Glomerular visceral epithelial cell (primary cell): ENCODE measurements around the gene CSNK1G1.
"Not testable (repeated sequence)": the region's sequence is repeated elsewhere in the genome, so short reads cannot be mapped to it uniquely, and the experiment has no call there.

ENCODE experiments used
- DNase-seq: peaks from one replicate; pipeline ENCODE4 v3.0.0-alpha.2; 2016; ENCODE audit errors: extremely low spot score

CSNK1G1 gene

DNA sequence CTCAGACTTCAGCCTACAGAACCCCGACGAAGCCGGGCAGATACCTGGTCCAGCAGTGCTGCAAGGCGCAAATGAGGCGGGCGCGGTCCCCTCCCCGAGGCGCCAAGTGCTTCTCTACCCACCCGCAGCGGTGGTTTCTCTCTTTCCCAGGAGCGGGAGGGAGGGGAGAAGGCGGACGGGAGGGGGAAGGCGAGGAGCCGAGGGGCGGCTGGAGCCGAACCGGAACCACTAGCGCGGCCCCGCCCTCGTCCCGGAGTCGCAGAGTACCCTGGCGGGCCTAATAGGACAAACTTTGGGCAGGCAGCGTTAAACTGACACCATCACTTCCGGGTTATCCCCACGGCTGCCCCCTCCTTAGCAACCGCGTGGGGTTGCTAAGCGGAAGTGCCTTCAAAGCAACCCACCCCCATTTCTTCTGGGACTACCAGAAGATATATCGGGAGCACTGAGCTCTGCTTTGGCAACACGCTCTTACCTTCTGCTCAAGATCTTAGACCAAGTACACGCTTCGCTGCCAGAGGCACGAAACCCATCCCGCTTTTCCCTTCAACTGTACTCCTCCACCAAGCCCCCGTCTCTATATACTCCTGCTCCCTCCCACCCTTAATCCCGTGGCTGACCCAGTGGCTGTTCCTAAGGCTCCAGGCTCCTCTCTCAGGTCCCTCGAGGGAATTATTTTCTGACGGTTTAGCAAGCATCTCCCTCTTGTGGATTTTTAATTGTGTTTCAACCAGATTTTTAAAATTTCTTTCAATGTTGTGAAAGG lies at the start of gene CSNK1G1:
Gene CSNK1G1 (minus strand): TSS at position 230 of the 766 bp plus-strand sequence. CDS start 55,674 bp downstream, outside the sequence.
- peak; percentile 98 for DNase-seq

- no peak for DNase-seq
Observed at GRCh38 chr15:64400583-64400982, 44.6 kb upstream of the CSNK1G1 start.

- DNase-seq: peak; percentile 7
Observed at GRCh38 chr15:64398575-64398974, 42.6 kb upstream of the CSNK1G1 start.

- no peak for DNase-seq
Observed at GRCh38 chr15:64396789-64397188, 40.8 kb upstream of the CSNK1G1 start.

- DNase-seq: not testable (repeated sequence)
Observed at GRCh38 chr15:64392471-64392870, 36.5 kb upstream of the CSNK1G1 start.

GRCh38 chr15:64389036-64389435 lies 33.1 kb upstream of the CSNK1G1 start:
- DNase-seq: no peak

DNA sequence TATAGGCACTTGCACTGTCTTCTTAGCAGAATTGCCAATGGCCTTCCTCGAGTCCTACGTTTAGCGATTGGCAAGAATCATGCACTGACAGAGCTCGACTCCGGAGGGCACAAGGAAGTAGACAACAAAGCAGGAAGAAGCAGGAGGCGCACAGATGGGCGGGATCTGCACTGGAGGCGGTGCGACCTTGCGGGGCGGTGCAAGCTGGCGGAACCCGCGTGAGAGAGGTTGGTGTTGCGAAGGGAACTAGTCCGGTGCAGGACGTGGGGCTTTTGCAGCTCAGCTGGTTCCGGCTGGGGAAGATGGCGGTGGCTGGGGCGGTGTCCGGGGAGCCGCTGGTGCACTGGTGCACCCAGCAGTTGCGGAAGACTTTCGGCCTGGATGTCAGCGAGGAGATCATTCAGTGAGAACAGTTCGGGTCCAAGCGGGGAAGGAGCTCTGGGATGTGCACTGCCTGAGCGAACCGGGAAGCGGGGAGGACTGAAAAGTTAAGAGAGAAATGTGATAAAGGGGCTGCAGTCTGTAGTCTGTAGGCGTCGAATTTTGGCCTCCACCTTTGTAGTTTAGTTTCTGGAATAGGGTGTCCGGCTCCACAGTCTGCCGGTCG lies 31.7 kb upstream of the CSNK1G1 start, which contains the start of gene TRIP4:
Gene TRIP4 (plus strand): TSS at position 275 of the 607 bp plus-strand sequence. CDS start 28 bp downstream, at position 303.
- peak; percentile 97 for DNase-seq

DNA sequence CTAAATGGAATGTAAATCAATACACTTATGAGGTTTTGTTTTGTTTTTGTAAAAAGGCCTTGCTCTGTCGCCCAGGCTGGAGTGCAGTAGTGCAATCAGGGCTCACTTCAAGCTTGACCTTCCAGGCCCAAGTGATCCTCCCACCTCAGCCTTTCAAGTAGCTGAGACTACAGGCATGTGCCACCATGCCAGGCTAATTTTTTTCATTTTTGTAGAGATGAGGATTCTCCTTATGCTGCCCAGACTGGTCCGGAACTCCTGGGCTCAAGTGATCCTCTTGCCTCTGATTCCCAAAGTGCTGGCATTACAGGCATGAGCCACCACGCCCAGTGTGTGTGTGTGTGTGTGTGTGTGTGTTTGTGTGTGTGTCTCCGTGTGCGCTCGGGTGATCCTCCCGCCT lies 30.3 kb upstream of the CSNK1G1 start:
- no peak for DNase-seq

DNA sequence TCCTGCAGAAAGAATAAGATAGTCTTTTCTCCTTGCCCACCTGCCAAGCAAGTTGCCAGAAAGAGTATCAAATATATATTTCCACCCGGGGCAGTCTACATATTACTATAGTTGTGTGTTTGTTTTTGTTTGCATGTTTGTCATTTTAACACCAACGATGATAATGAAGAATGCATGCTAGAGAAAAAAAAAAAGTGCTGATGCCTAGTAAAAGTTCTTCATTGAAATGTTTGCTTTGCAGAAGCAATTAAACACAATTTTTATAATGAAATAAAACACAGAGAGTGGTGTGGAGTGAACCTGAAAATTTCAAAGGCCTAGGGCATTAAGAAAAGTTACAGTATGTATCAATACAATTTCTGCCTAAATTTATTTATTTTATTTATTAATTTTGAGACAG lies 27.8 kb upstream of the CSNK1G1 start:
- no peak for DNase-seq

DNA sequence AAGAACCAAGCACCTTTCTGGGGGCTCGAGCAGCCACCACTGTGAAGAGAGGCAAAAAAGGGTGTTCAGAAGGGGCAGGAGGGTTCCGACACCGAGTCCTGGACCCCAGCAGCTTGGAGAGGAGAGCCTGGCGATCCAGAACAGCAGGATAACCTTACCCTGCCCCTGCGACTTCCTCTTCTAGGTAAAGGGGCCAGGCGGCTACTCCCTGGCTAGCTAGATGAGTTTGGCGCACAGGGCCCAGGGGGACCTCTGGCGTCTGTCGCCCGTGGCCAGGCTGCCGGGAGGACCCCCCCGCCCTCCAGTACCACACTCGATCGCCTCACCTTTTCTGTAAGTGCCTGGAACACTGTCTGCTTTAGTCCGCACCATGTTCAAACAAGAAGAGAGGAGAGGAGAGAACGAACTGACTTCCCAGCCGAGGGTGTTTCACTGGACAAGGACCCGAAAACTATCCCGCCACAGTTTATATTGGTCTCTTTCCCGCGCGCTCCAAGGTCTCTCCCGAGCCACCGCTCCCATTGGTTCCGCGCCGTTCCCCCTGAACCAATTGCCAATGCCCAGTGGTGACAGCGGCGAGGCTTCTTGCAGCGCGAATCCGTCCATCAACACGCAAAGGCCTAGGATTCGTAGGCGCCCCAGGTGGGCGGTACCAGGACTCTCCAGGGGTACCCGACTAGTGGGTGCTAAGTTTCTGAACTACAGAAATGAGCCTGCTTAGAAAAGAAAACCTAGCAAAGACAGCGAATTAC lies 25.2 kb upstream of the CSNK1G1 start, which contains the start of gene PCLAF:
Gene PCLAF (minus strand): TSS at position 442 of the 752 bp plus-strand sequence. CDS start 70 bp downstream, at position 372.
- DNase-seq: peak; percentile 97

DNA sequence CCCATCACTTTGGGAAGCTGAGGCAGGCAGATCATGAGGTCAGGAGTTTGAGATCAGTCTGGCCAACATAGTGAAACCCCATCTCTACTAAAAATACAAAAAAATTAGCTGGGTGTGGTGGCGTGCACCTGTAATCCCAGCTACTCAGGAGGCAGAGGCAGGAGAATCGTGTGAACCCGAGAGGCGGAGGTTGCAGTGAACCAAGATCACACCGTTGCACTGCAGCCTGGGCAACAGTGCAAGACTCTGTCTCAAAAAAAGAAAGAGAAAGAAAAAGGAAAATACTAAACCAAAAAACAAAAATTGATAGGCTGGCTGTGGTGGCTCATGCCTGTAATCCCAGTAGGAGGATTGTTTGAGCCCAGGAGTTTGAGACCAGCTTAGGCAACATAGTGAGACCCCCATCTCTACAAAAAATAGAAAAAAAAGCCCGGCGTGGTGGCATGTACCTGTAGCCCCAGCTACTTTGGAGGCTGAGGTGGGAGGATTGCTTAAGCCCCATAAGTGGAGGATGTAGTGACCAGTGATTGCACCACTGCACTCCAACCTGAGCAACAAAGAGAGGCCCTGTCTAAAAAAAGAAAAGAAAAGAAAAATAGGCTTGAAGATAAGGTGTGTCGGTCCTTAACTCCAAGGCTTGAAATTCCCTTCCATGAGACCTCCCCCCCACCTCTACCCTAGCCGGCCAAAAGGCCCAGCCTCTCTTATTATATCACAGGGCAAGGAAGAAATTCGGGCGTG lies 24.3 kb upstream of the CSNK1G1 start:
- peak; percentile 16 for DNase-seq

- peak; percentile 11 for DNase-seq
Observed at GRCh38 chr15:64379216-64379960, 23.4 kb upstream of the CSNK1G1 start.

- no peak for DNase-seq
Observed at GRCh38 chr15:64373360-64373759, 17.4 kb upstream of the CSNK1G1 start.

- not testable (repeated sequence) for DNase-seq
Observed at GRCh38 chr15:64371383-64371782, 15.4 kb upstream of the CSNK1G1 start.

DNA sequence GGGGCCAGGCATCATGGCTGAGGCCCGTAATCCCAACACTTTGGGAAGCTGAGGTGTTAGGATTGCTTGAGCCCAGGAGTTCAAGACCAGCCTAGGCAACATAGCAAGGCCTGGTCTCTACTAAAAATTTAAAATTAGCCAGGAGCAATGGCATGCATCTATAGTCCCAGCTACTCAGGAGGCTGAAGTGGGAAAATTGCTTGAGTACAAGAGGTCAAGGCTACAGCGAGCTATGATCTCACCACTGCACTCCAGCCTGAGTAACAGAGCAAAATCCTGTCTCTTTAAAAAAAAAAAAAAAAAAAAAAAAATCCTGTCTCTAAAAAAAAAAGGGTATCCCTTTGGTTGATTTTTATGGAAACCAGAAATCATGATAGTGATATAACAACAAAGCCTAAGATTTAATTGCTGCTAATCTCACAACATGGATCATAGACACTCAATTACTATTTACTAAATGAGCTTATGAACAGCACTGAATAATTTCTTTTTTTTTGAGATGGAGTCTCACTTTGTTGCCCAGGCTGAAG lies 13.2 kb upstream of the CSNK1G1 start:
- DNase-seq: no peak

- peak; percentile 17 for DNase-seq
Observed at GRCh38 chr15:64361259-64361658, 5.3 kb upstream of the CSNK1G1 start.

DNA sequence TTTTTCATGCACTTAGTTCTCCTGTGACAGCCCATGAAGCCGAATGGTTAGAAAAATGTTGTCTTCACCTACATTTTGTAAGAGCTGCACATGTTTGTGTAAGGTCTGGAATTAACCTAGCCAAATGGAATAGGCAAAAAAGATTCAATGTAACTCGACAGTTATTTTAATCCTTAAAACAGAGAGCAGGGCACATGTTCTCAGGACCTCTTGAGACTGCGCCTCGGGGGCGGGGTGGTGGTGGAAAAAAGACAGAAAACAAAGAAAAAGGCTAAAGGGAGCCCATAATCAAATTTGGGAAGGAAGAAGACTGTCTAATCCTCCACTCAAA lies 702 bp upstream of the CSNK1G1 start:
- no peak for DNase-seq

- DNase-seq: peak; percentile 29
Observed at GRCh38 chr15:64355348-64355943, 527 bp downstream of the CSNK1G1 start.

DNA sequence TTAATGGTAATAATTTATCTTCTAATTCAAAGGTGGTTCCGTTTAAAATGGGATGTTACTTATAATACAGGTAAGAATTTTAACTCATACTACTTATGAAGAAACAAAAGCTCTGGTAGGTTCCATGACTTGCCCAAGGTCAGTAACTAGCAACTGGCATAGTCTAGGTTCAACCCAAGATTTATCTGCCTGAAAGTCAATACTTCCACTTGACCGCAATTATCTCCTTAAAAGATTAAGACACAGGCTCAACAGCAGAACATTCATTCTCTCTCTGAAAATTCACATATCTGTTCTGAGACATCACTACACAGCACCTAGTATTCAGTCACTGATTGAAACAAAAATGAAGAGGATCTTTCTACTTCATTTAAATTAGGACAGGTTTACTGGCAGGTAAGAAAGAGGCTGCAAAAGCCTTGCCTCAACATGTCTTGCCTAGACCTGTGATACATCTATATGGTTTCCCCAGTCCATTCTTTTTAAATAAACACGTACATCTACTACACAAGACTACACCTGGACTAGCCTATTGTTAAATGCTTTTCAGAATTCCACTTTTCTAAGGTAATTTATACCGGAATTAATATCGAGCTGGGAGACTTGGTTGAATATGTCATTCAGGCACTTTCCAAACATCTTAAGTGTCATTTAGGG lies 1.2 kb downstream of the CSNK1G1 start:
- DNase-seq: no peak

GRCh38 chr15:64351265-64351664 lies 4.7 kb downstream of the CSNK1G1 start:
- DNase-seq: peak; percentile 31
